Kidney tubule cell (primary cell): ENCODE measurements around the gene CHEK1.
"Not testable (repeated sequence)": the region's sequence is repeated elsewhere in the genome, so short reads cannot be mapped to it uniquely, and the experiment has no call there.

Source experiments
- DNase-seq: peaks from one replicate; pipeline ENCODE4 v3.0.0-alpha.2; 2018; ENCODE audit warnings: low spot score

Gene CHEK1

GRCh38 chr11:125701018-125701610, 76.2 kb downstream of the CHEK1 start:
- DNase-seq, result no peak

- no peak for DNase-seq
Measured at GRCh38 chr11:125701858-125702621, 77.1 kb downstream of the CHEK1 start.

GRCh38 chr11:125704686-125705085, 79.7 kb downstream of the CHEK1 start:
- not testable (repeated sequence) for DNase-seq

GRCh38 chr11:125720781-125721180, 95.8 kb downstream of the CHEK1 start:
- DNase-seq, result no peak

- DNase-seq, result peak; percentile 2
Measured at GRCh38 chr11:125724125-125724524, 99.2 kb downstream of the CHEK1 start.
